Ovary (tissue), 3 donors: Measurements from ENCODE around the gene AKT1S1.

Experiments used
- EP300 ChIP-seq: sonication (generic); formaldehyde crosslinking; IDR thresholded peaks from one replicate; pipeline ENCODE4 v1.6.1; 2017; ENCODE audit warnings: antibody characterized with exemption
- TF ChIP-seq, protein P1 (sequence below), 3 donors: fragments of 450-650 bp in 2 of 3; fragments of 200-600 bp in 1 of 3; IDR thresholded peaks; one replicate each; pipeline versions ENCODE4 v1.5.1 to v1.8.0; 2016 to 2022; ENCODE audit warnings: antibody characterized with exemption in 3 of 3, mild to moderate bottlenecking in 1 of 3
- donor health status: DM: no; HTN: no; CAD: no.

DNA sequence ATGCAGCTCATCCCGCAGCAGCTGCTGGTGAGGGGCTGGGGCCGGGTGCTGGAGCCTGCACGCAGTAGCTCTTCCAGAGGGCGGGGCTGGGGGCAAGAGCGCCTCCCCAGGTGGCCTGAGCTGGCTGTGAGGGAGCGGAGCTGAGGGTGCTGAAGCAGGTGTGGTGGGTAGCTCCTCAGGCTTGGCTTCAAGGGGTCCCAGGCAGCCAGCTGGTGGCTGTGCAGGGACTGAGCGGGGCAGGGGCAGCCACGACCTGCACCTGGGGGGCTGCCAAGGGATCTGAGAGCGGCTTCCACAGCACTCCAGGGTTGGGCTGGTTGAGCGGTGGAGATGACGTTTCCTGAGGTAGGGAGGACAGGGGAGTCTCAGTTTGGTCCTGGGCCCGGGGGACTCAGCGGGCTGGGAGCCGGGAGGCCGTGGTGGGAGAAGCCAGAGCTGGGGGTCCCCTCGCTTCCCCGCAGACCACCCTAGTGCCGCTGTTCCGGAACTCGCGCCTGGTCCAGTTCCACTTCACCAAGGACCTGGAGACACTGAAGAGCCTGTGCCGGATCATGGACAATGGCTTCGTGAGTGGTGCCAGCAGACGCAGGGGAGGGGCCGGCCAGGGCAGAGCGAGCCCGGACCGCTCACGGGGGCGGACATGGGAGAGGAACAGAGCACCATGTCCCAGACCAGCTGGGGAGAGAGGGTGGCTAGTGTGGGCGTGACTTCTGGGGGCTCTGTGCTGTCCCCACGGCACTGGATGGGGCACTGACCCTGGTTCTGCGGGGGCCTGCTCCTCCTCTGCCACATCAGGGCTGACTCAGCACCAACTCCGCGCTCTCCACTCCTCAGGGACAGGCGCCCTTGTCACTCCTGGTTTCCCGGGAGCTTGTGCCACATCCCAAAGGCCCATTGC lies 18.8 kb downstream of the AKT1S1 start:
- TF ChIP-seq, protein P1, sequence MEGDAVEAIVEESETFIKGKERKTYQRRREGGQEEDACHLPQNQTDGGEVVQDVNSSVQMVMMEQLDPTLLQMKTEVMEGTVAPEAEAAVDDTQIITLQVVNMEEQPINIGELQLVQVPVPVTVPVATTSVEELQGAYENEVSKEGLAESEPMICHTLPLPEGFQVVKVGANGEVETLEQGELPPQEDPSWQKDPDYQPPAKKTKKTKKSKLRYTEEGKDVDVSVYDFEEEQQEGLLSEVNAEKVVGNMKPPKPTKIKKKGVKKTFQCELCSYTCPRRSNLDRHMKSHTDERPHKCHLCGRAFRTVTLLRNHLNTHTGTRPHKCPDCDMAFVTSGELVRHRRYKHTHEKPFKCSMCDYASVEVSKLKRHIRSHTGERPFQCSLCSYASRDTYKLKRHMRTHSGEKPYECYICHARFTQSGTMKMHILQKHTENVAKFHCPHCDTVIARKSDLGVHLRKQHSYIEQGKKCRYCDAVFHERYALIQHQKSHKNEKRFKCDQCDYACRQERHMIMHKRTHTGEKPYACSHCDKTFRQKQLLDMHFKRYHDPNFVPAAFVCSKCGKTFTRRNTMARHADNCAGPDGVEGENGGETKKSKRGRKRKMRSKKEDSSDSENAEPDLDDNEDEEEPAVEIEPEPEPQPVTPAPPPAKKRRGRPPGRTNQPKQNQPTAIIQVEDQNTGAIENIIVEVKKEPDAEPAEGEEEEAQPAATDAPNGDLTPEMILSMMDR (IDR thresholded peaks at IDR 0.05): no peak
- TF ChIP-seq EP300: no peak
